Activated T-helper 1 cell treated with anti-CD3 and anti-CD28 coated beads, Interleukin-2, amount 50 U/mL, for 16 hours (primary cell): ENCODE measurements around the gene CNTN4.
"Not testable (repeated sequence)": the region's sequence is repeated elsewhere in the genome, so short reads cannot be mapped to it uniquely, and the experiment has no call there.

ENCODE experiments used
- DNase-seq, 2 donors: peaks; one replicate each; pipeline ENCODE4 v3.0.0-alpha.2; 2020; ENCODE audit warnings: low read depth in 1 of 2, low spot score in 1 of 2

Gene CNTN4

GRCh38 chr3:2889736-2890135, 791.1 kb downstream of the CNTN4 start:
- no peak for DNase-seq

- no peak for DNase-seq
Measured at GRCh38 chr3:2896308-2896939, 797.8 kb downstream of the CNTN4 start.

GRCh38 chr3:2897821-2898220, 799.2 kb downstream of the CNTN4 start:
- no peak for DNase-seq

GRCh38 chr3:2898591-2899353, 800.1 kb downstream of the CNTN4 start:
- no peak for DNase-seq

- DNase-seq: no peak
Measured at GRCh38 chr3:2904054-2904453, 805.4 kb downstream of the CNTN4 start.

- no peak for DNase-seq
Measured at GRCh38 chr3:2908693-2909351, 810.2 kb downstream of the CNTN4 start.

GRCh38 chr3:2910997-2911396, 812.3 kb downstream of the CNTN4 start:
- DNase-seq: no peak

GRCh38 chr3:2915826-2916225, 817.2 kb downstream of the CNTN4 start:
- no peak for DNase-seq

- not testable (repeated sequence) for DNase-seq
Measured at GRCh38 chr3:2916640-2917039, 818.0 kb downstream of the CNTN4 start.

GRCh38 chr3:2920103-2920502, 821.4 kb downstream of the CNTN4 start:
- DNase-seq: no peak

- DNase-seq: no peak
Measured at GRCh38 chr3:2921452-2921851, 822.8 kb downstream of the CNTN4 start.

- no peak for DNase-seq
Measured at GRCh38 chr3:2921903-2922302, 823.2 kb downstream of the CNTN4 start.

GRCh38 chr3:2923390-2923789, 824.7 kb downstream of the CNTN4 start:
- no peak for DNase-seq

- no peak for DNase-seq
Measured at GRCh38 chr3:2927259-2927658, 828.6 kb downstream of the CNTN4 start.

GRCh38 chr3:2929574-2929973, 830.9 kb downstream of the CNTN4 start:
- DNase-seq: no peak

GRCh38 chr3:2931265-2931664, 832.6 kb downstream of the CNTN4 start:
- no peak for DNase-seq

GRCh38 chr3:2934541-2934940, 835.9 kb downstream of the CNTN4 start:
- no peak for DNase-seq

GRCh38 chr3:2937055-2937454, 838.4 kb downstream of the CNTN4 start:
- no peak for DNase-seq

GRCh38 chr3:2937592-2937991, 838.9 kb downstream of the CNTN4 start:
- DNase-seq: no peak

- DNase-seq: no peak
Measured at GRCh38 chr3:2938711-2939110, 840.0 kb downstream of the CNTN4 start.

GRCh38 chr3:2940062-2940461, 841.4 kb downstream of the CNTN4 start:
- DNase-seq: no peak

- no peak for DNase-seq
Measured at GRCh38 chr3:2944628-2945027, 846.0 kb downstream of the CNTN4 start.
